GM12878 (cell line): ENCODE results near the gene RPGRIP1L. TPM values are rescaled to one million over a fixed set of nuclear protein-coding genes. Genes with fewer than 3 reads are reported as not detected.
A peak's percentile ranks its signal among the peaks of the same experiment; 100 is the strongest.

Experiments used
- ASH2L ChIP-seq: fragments of 300-600, 200-600 bp; sonication (generic); IDR thresholded peaks from 2 replicates; pipeline ENCODE4 v1.6.1; 2017; ENCODE audit warnings: low read depth, mild to moderate bottlenecking, borderline replicate concordance
- BACH1 ChIP-seq: fragments of 450-650 bp; IDR thresholded peaks from 2 replicates; pipeline ENCODE4 v1.6.1; 2017; ENCODE audit warnings: mild to moderate bottlenecking, borderline replicate concordance
- BCL11A ChIP-seq: IDR thresholded peaks from 2 replicates; pipeline ENCODE4 v1.6.1; 2011; ENCODE audit warnings: low read depth, low read length
- BMI1 ChIP-seq: fragments of 450-650 bp; IDR thresholded peaks from 2 replicates; pipeline ENCODE4 v1.6.1; 2016; ENCODE audit warnings: mild to moderate bottlenecking, moderate library complexity, borderline replicate concordance
- ETV6 ChIP-seq, 2 experiments: fragments of 450-650 bp in 1 of 2; IDR thresholded peaks in 1 of 2; conservative IDR thresholded peaks in 1 of 2; 2 replicates each; pipeline ENCODE4 v1.6.1; 2014; ENCODE audit warnings: antibody characterized with exemption in 1 of 2, borderline replicate concordance in 1 of 2, low read depth in 1 of 2, mild to moderate bottlenecking in 1 of 2, moderate library complexity in 1 of 2
- FOXK2 ChIP-seq: fragments of 450-650 bp; IDR thresholded peaks from 2 replicates; pipeline ENCODE4 v1.6.1; 2017; ENCODE audit warnings: mild to moderate bottlenecking, moderate library complexity
- GATAD2B ChIP-seq: fragments of 450-650 bp; conservative IDR thresholded peaks from 2 replicates; pipeline ENCODE4 v1.6.1; 2017; ENCODE audit warnings: low read depth, mild to moderate bottlenecking, moderate library complexity
- HDAC6 ChIP-seq: fragments of 200-600 bp; sonication (generic); IDR thresholded peaks from one replicate; pipeline ENCODE4 v1.8.0; 2017; ENCODE audit warnings: antibody characterized with exemption; ENCODE audit not compliant: unreplicated experiment
- IRF5 ChIP-seq: fragments of 450-650 bp; IDR thresholded peaks from 2 replicates; pipeline ENCODE4 v1.6.1; 2017; ENCODE audit warnings: borderline replicate concordance
- MTA2 ChIP-seq: fragments of 450-650 bp; IDR thresholded peaks from 2 replicates; pipeline ENCODE4 v1.6.1; 2016; ENCODE audit warnings: low read depth, mild to moderate bottlenecking, moderate library complexity
- NFYA ChIP-seq: IDR thresholded peaks from 2 replicates; pipeline ENCODE4 v1.6.1; 2011; ENCODE audit warnings: low read depth, mild to moderate bottlenecking, low read length, improper control_type of control experiment, borderline replicate concordance
- NRF1 ChIP-seq: conservative IDR thresholded peaks from 2 replicates; pipeline ENCODE4 v1.6.1; 2011; ENCODE audit warnings: mild to moderate bottlenecking, low read depth, low read length, improper control_type of control experiment
- POLR2AphosphoS5 ChIP-seq: IDR thresholded peaks from 2 replicates; pipeline ENCODE4 v1.6.1; 2011; ENCODE audit warnings: mild to moderate bottlenecking, low read length, inconsistent platforms
- POU2F2 ChIP-seq: IDR thresholded peaks from 3 replicates; pipeline ENCODE4 v1.6.1; 2011; ENCODE audit warnings: low read depth, mild to moderate bottlenecking, low read length, borderline replicate concordance
- SMAD5 ChIP-seq: IDR thresholded peaks from 2 replicates; pipeline ENCODE4 v1.6.1; 2016; ENCODE audit warnings: antibody characterized with exemption, low read depth
- SREBF2 ChIP-seq: IDR thresholded peaks from 2 replicates; pipeline ENCODE4 v1.6.1; 2012; ENCODE audit warnings: mild to moderate bottlenecking, low read length
- TBL1XR1 ChIP-seq: IDR thresholded peaks from 2 replicates; pipeline ENCODE4 v1.6.1; 2012; ENCODE audit warnings: low read depth, low read length, improper control_type of control experiment
- TCF12 ChIP-seq: IDR thresholded peaks from 2 replicates; pipeline ENCODE4 v1.6.1; 2011; ENCODE audit warnings: low read depth, mild to moderate bottlenecking, low read length
- YY1 ChIP-seq: IDR thresholded peaks from 2 replicates; pipeline ENCODE4 v1.6.1; 2011; ENCODE audit warnings: low read depth, mild to moderate bottlenecking, low read length
- ZBTB4 ChIP-seq: fragments of 450-650 bp; formaldehyde crosslinking; IDR thresholded peaks from 2 replicates; pipeline ENCODE4 v1.4.0; 2022; ENCODE audit warnings: mild to moderate bottlenecking, moderate library complexity
- ZNF24 ChIP-seq: fragments of 450-650 bp; IDR thresholded peaks from 2 replicates; pipeline ENCODE4 v1.6.1; 2017; ENCODE audit warnings: antibody characterized with exemption, mild to moderate bottlenecking
- ZNF592 ChIP-seq: fragments of 450-650 bp; IDR thresholded peaks from 2 replicates; pipeline ENCODE4 v1.6.1; 2017; ENCODE audit warnings: mild to moderate bottlenecking, moderate library complexity
- ZSCAN29 ChIP-seq: fragments of 450-650 bp; IDR thresholded peaks from 2 replicates; pipeline ENCODE4 v1.6.1; 2017; ENCODE audit warnings: mild to moderate bottlenecking, moderate library complexity
- polyA plus RNA-seq, 11 experiments: library from polyadenylated mRNA; depleted of rRNA in 4 of 11; unstranded in 6 of 11; stranded (reverse) in 5 of 11; fragments of >200 nt; fragmentation: Nextera tagmentation in 4 of 11; fragmentation: Illumina TruSeq in 1 of 11; extraction: Ambion mirVana in 4 of 11; extraction: Trizol in 1 of 11; gene quantifications; 1 replicate in 1 of 11; 2 replicates in 10 of 11; pipeline versions ENCODE4 v1.2.1 to v1.2.3, GENCODE V29; 2011 to 2016; ENCODE audit warnings: inconsistent platforms in 2 of 11, missing spikeins in 2 of 11, low read depth in 1 of 11
- total RNA-seq, 4 experiments: library from RNA; depleted of rRNA in 3 of 4; stranded (reverse); fragments of >200 nt in 3 of 4; fragmentation: Illumina TruSeq in 1 of 4; extraction: Trizol in 1 of 4; gene quantifications; 2 replicates each; pipeline versions ENCODE4 v1.2.1 to v1.2.3, GENCODE V29; 2013 to 2021

The RPGRIP1L gene
- total and polyA plus RNA-seq, 10 of the 15 experiments (the other 5 are each of a cell fraction or from before 2014, with no cell fraction given): 3.5 to 9.6 (median 4.4) TPM

- TF ChIP-seq FOXK2 (peak; percentile 70), TBL1XR1 (peak; percentile 64; the same call in 1 of the 2 replicates), ETV6 (conservative IDR thresholded peaks at IDR 0.05 in 1 of 2, IDR thresholded peaks at IDR 0.05 in 1 of 2; ENCODE audit: borderline replicate concordance in 1 of 2, low read depth in 1 of 2) (no peak), HDAC6 (no peak), POLR2AphosphoS5 (0 out of 2 replicates have a peak, but pooled peaks have one; percentile 49), NRF1 (no peak), YY1 (peak; percentile 99), POU2F2 (0 out of 3 replicates have a peak, but pooled peaks have one; percentile 29), BACH1 (no peak), ZSCAN29 (0 out of 2 replicates have a peak, but pooled peaks have one; percentile 24), NFYA (no peak), SMAD5 (no peak), IRF5 (peak; percentile 76), ZNF24 (no peak), TCF12 (peak; percentile 78), GATAD2B (peak; percentile 45; the same call in 1 of the 2 replicates), BMI1 (peak; percentile 93), BCL11A (no peak), ZNF592 (no peak), MTA2 (no peak), ZBTB4 (CRISPR knock-in tag) (no peak), ASH2L (no peak), SREBF2 (no peak)
Observed at GRCh38 chr16:53703590-53704444, at the start of gene RPGRIP1L, which contains the start of gene FTO (continued).
